Tibial nerve (tissue), 4 donors: ENCODE results near the gene AUTS2. TPM values are rescaled to one million over a fixed set of nuclear protein-coding genes. Genes with fewer than 3 reads are reported as not detected.

Experiments
- DNase-seq, 2 donors: peaks; one replicate each; pipeline ENCODE4 v3.0.0-alpha.2; 2019; ENCODE audit warnings: low spot score in 2 of 2
- H3K27ac ChIP-seq, 4 donors: fragments of 200-600 bp; sonication (generic) in 3 of 4; one replicate each; pipeline ENCODE4 v1.5.1; 2017 to 2019; ENCODE audit warnings: mild to moderate bottlenecking in 1 of 4
- H3K27me3 ChIP-seq, 2 donors: fragments of 200-600 bp; sonication (generic) in 1 of 2; one replicate each; pipeline versions ENCODE4 v1.5.1 to v1.6.0; 2017 to 2019
- H3K36me3 ChIP-seq, 3 donors: fragments of 200-600 bp; sonication (generic); one replicate each; pipeline ENCODE4 v1.5.1; 2018 to 2019
- H3K4me1 ChIP-seq, 4 donors: fragments of 200-600 bp; sonication (generic) in 3 of 4; one replicate each; pipeline ENCODE4 v1.5.1; 2017 to 2019
- H3K4me3 ChIP-seq, 4 donors: fragments of 200-600 bp; sonication (generic) in 3 of 4; one replicate each; pipeline ENCODE4 v1.5.1; 2017 to 2019; ENCODE audit warnings: mild to moderate bottlenecking in 1 of 4, moderate library complexity in 1 of 4
- H3K9me3 ChIP-seq, 4 donors: fragments of 200-600 bp; sonication (generic) in 3 of 4; one replicate each; pipeline ENCODE4 v1.5.1; 2017 to 2019
- CTCF ChIP-seq, 5 experiments: fragments of 200-600 bp in 3 of 5; fragments of 450-650 bp in 2 of 5; sonication (generic) in 3 of 5; IDR thresholded peaks; one replicate each; pipeline ENCODE4 v1.5.1; 2016 to 2019; ENCODE audit warnings: antibody characterized with exemption in 5 of 5, mild to moderate bottlenecking in 3 of 5, moderate library complexity in 2 of 5
- EP300 ChIP-seq, 2 donors: sonication (generic); formaldehyde crosslinking; IDR thresholded peaks; one replicate each; pipeline ENCODE4 v1.6.1; 2017; ENCODE audit warnings: antibody characterized with exemption in 2 of 2, mild to moderate bottlenecking in 1 of 2
- POLR2A ChIP-seq, 2 donors: fragments of 450-650 bp; IDR thresholded peaks; one replicate each; pipeline ENCODE4 v1.6.1; 2017; ENCODE audit warnings: antibody characterized with exemption in 2 of 2, mild to moderate bottlenecking in 2 of 2, moderate library complexity in 2 of 2
- WGBS, 2 donors: methylation state at CpG; one replicate each; pipeline ENCODE4 v1.1.5; 2018; 5-methylcytosine and 5-hydroxymethylcytosine counted together
- total RNA-seq, 4 donors: library from RNA; depleted of rRNA; stranded (reverse); fragments of >200 nt; gene quantifications; one replicate each; pipeline ENCODE4 v1.1.0, GENCODE V29; 2016

AUTS2 gene
- total RNA-seq, 4 donors from 2014 or later, result 56.6 to 87.9 (median 71.6) TPM

GRCh38 chr7:69625238-69625637 is 27.0 kb downstream of the AUTS2 start:
- H3K27ac ChIP-seq, result no peak overlapping the region
- H3K27me3 ChIP-seq, result no peaks in the 10 kb centered on the region
- H3K4me1 ChIP-seq, result peaks cover 0 to 24% (median 0%) of the 10 kb centered on the region in 4 donors
- H3K9me3 ChIP-seq, result no peaks in the 10 kb centered on the region
- 89 to 96% methylated on average over 6 of the region's 6 CpGs for WGBS, 2 donors
- TF ChIP-seq POLR2A (IDR thresholded peaks at IDR 0.05), result no peak
- TF ChIP-seq EP300 (IDR thresholded peaks at IDR 0.05), result no peak
- TF ChIP-seq CTCF (IDR thresholded peaks at IDR 0.05), result no peak
- H3K4me3 ChIP-seq, result no peak overlapping the region
- no peak for DNase-seq
- H3K36me3 ChIP-seq, result no peaks in the 10 kb centered on the region

- 81 to 83% methylated on average over 2 of the region's 2 CpGs for WGBS, 2 donors
- TF ChIP-seq CTCF (IDR thresholded peaks at IDR 0.05) (no peak), EP300 (IDR thresholded peaks at IDR 0.05) (no peak), POLR2A (IDR thresholded peaks at IDR 0.05) (no peak)
- Histone ChIP-seq H3K36me3 (no peaks in the 10 kb centered on the region), H3K4me3 (no peak overlapping the region), H3K4me1 (peaks cover 0 to 25% (median 0%) of the 10 kb centered on the region in 4 donors), H3K27me3 (no peaks in the 10 kb centered on the region), H3K9me3 (no peaks in the 10 kb centered on the region), H3K27ac (no peak overlapping the region)
- no peak for DNase-seq
These were observed 27.5 kb downstream of the AUTS2 start for GRCh38 chr7:69625798-69626197.

GRCh38 chr7:69630292-69630691 is 32.0 kb downstream of the AUTS2 start:
- Histone ChIP-seq H3K4me1 (peaks cover 0 to 32% (median 1%) of the 10 kb centered on the region in 4 donors), H3K9me3 (no peaks in the 10 kb centered on the region), H3K27me3 (no peaks in the 10 kb centered on the region), H3K27ac (peak overlapping the region in 3 of 4 donors; percentile 3 to 26 (median 25)), H3K4me3 (no peak overlapping the region), H3K36me3 (no peaks in the 10 kb centered on the region)
- TF ChIP-seq EP300 (IDR thresholded peaks at IDR 0.05) (no peak), CTCF (IDR thresholded peaks at IDR 0.05) (no peak), POLR2A (IDR thresholded peaks at IDR 0.05) (no peak)
- WGBS, 2 donors, result 21 to 24% methylated on average over 5 of the region's 5 CpGs
- no peak for DNase-seq

GRCh38 chr7:69631131-69631530 is 32.9 kb downstream of the AUTS2 start:
- Histone ChIP-seq H3K36me3 (no peaks in the 10 kb centered on the region), H3K4me1 (peaks cover 0 to 36% (median 1%) of the 10 kb centered on the region in 4 donors), H3K27me3 (no peaks in the 10 kb centered on the region), H3K27ac (peak overlapping the region in 1 of 4 donors; percentile 26), H3K9me3 (no peaks in the 10 kb centered on the region), H3K4me3 (no peak overlapping the region)
- TF ChIP-seq EP300 (IDR thresholded peaks at IDR 0.05) (no peak), POLR2A (IDR thresholded peaks at IDR 0.05) (no peak), CTCF (IDR thresholded peaks at IDR 0.05) (no peak)
- no peak for DNase-seq
- 71 to 78% methylated on average over 3 of the region's 3 CpGs for WGBS, 2 donors

GRCh38 chr7:69632280-69632679 is 34.0 kb downstream of the AUTS2 start:
- WGBS, 2 donors, result 94 to 99% methylated on average over 3 of the region's 3 CpGs
- no peak overlapping the region for H3K4me3 ChIP-seq
- DNase-seq, result no peak
- H3K36me3 ChIP-seq, result no peaks in the 10 kb centered on the region
- peaks cover 0 to 36% (median 1%) of the 10 kb centered on the region in 4 donors for H3K4me1 ChIP-seq
- no peaks in the 10 kb centered on the region for H3K9me3 ChIP-seq
- H3K27me3 ChIP-seq, result no peaks in the 10 kb centered on the region
- TF ChIP-seq EP300 (IDR thresholded peaks at IDR 0.05), result no peak
- TF ChIP-seq POLR2A (IDR thresholded peaks at IDR 0.05), result no peak
- no peak for TF ChIP-seq CTCF (IDR thresholded peaks at IDR 0.05)
- no peak overlapping the region for H3K27ac ChIP-seq
